Measurements from ENCODE around the gene CREBRF. TPM values are rescaled to one million over a fixed set of nuclear protein-coding genes. Genes with fewer than 3 reads are reported as not detected.

Gene CREBRF
- total and polyA plus RNA-seq, 9 of the 15 experiments (the other 6 are each of a cell fraction or from before 2014, with no cell fraction given), result 1.1 to 4.9 (median 2.9) TPM

DNA sequence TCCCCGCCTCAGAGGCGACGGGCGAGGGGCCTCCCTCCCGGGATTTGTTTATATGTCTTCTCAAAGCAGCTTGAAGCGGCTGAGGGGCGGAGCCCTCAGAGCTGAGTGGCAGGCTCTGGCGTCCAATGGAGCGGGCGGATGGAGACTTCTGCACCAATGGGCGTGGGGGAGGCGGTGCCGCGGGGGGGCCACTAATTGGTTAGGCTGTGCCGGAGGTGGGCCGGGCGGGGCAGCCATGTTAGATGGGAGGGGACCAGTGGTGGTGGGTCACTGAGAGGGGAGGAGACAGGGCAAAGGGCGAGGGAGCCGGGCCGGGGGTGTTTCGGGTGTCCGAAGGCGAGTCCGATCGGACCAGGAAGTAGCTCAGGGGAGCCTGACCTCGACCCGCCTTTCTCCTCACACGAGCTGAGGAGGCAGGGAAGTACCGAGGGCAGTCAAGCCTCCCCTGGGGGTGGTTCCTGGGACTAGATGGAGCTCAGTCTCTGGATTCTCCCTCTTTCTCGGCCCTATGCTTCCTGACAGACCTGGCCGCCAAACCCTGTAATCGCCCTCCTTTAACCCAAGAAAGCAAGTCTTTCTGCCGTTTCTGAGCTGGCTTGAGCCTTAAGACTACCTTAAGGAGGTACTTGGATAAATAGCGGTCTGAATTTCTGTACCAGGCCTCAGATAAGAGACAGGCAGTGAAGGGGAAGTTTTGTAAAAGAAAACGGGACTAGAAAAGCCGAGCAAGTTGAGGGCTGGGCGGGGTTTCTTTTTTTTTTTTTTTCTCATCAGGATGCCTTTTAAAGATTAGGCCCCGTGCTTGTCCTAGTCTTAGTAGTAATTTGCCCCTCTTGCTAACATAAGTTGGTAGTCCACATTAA, 1.1 kb downstream of the CREBRF start (continued):
- TF ChIP-seq, protein P1, sequence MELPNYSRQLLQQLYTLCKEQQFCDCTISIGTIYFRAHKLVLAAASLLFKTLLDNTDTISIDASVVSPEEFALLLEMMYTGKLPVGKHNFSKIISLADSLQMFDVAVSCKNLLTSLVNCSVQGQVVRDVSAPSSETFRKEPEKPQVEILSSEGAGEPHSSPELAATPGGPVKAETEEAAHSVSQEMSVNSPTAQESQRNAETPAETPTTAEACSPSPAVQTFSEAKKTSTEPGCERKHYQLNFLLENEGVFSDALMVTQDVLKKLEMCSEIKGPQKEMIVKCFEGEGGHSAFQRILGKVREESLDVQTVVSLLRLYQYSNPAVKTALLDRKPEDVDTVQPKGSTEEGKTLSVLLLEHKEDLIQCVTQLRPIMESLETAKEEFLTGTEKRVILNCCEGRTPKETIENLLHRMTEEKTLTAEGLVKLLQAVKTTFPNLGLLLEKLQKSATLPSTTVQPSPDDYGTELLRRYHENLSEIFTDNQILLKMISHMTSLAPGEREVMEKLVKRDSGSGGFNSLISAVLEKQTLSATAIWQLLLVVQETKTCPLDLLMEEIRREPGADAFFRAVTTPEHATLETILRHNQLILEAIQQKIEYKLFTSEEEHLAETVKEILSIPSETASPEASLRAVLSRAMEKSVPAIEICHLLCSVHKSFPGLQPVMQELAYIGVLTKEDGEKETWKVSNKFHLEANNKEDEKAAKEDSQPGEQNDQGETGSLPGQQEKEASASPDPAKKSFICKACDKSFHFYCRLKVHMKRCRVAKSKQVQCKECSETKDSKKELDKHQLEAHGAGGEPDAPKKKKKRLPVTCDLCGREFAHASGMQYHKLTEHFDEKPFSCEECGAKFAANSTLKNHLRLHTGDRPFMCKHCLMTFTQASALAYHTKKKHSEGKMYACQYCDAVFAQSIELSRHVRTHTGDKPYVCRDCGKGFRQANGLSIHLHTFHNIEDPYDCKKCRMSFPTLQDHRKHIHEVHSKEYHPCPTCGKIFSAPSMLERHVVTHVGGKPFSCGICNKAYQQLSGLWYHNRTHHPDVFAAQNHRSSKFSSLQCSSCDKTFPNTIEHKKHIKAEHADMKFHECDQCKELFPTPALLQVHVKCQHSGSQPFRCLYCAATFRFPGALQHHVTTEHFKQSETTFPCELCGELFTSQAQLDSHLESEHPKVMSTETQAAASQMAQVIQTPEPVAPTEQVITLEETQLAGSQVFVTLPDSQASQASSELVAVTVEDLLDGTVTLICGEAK (IDR thresholded peaks at IDR 0.05), result peak; percentile 74
- TF ChIP-seq, protein P1 (CRISPR knock-in tag; IDR thresholded peaks at IDR 0.05), result no peak
- TF ChIP-seq ATF7 (IDR thresholded peaks at IDR 0.05), result peak; percentile 75
- TF ChIP-seq, protein P2, sequence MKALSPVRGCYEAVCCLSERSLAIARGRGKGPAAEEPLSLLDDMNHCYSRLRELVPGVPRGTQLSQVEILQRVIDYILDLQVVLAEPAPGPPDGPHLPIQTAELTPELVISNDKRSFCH (CRISPR knock-in tag; IDR thresholded peaks at IDR 0.05), result no peak
- TF ChIP-seq, protein P2 (tag; IDR thresholded peaks at IDR 0.05), result peak; percentile 63; the same call in 1 of the 2 replicates
- TF ChIP-seq, protein P3, sequence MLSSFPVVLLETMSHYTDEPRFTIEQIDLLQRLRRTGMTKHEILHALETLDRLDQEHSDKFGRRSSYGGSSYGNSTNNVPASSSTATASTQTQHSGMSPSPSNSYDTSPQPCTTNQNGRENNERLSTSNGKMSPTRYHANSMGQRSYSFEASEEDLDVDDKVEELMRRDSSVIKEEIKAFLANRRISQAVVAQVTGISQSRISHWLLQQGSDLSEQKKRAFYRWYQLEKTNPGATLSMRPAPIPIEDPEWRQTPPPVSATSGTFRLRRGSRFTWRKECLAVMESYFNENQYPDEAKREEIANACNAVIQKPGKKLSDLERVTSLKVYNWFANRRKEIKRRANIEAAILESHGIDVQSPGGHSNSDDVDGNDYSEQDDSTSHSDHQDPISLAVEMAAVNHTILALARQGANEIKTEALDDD (IDR thresholded peaks at IDR 0.05), result peak; percentile 69
- TF ChIP-seq NFATC3 (IDR thresholded peaks at IDR 0.05), result no peak
- peak; percentile 66; the same call in 1 of the 2 replicates for TF ChIP-seq PHF8 (IDR thresholded peaks at IDR 0.05; ENCODE audit: borderline replicate concordance, low read length)
- TF ChIP-seq ZNF699 (CRISPR knock-in tag; IDR thresholded peaks at IDR 0.05; ENCODE audit: insufficient replicate concordance), result no peak
- no peak for TF ChIP-seq MEF2A (IDR thresholded peaks at IDR 0.05; ENCODE audit: control insufficient read depth, low read depth, low read length)
- TF ChIP-seq, protein P4, sequence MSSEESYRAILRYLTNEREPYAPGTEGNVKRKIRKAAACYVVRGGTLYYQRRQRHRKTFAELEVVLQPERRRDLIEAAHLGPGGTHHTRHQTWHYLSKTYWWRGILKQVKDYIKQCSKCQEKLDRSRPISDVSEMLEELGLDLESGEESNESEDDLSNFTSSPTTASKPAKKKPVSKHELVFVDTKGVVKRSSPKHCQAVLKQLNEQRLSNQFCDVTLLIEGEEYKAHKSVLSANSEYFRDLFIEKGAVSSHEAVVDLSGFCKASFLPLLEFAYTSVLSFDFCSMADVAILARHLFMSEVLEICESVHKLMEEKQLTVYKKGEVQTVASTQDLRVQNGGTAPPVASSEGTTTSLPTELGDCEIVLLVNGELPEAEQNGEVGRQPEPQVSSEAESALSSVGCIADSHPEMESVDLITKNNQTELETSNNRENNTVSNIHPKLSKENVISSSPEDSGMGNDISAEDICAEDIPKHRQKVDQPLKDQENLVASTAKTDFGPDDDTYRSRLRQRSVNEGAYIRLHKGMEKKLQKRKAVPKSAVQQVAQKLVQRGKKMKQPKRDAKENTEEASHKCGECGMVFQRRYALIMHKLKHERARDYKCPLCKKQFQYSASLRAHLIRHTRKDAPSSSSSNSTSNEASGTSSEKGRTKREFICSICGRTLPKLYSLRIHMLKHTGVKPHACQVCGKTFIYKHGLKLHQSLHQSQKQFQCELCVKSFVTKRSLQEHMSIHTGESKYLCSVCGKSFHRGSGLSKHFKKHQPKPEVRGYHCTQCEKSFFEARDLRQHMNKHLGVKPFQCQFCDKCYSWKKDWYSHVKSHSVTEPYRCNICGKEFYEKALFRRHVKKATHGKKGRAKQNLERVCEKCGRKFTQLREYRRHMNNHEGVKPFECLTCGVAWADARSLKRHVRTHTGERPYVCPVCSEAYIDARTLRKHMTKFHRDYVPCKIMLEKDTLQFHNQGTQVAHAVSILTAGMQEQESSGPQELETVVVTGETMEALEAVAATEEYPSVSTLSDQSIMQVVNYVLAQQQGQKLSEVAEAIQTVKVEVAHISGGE (CRISPR knock-in tag; IDR thresholded peaks at IDR 0.05), result peak in 1 of 3 experiments; percentile 55; a peak in 1 of 6 replicates
- no peak for TF ChIP-seq PRMT5 (CRISPR knock-in tag; IDR thresholded peaks at IDR 0.05)
